ENCODE data around the gene UGGT2.
"Not testable (repeated sequence)": the region's sequence is repeated elsewhere in the genome, so short reads cannot be mapped to it uniquely, and the experiment has no call there.

UGGT2 gene

DNA sequence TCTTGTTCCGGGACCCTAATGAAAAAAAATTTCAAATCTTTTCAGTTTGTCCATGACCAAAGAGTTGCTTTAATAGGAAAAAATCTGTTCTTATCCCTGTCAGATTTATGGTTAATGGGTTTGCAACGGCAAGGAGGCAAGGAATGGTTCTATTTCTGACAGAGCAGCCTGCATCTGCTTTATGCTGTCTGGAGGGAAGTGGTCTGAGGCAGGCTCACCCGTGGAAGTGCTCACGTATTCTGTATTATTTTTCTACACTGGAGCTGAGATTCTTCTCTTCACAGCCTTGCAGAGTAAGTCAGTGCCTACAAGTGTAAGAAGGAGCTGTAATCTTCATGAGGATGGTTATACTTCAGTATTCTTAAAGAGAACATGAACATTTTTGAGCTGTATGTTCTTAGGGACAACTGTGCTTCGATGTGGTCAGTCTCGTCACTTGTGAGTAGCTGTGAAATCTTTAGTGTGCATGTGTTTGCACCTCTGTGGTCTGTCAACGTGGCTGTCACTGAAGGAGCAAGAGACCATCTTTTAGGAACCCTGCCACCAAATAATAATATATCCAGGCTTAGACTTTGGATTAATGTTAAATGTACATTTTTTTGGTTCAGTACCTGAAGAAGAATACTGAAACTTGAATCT lies 262.0 kb downstream of the UGGT2 start:
- no peak for FAIRE-seq

DNA sequence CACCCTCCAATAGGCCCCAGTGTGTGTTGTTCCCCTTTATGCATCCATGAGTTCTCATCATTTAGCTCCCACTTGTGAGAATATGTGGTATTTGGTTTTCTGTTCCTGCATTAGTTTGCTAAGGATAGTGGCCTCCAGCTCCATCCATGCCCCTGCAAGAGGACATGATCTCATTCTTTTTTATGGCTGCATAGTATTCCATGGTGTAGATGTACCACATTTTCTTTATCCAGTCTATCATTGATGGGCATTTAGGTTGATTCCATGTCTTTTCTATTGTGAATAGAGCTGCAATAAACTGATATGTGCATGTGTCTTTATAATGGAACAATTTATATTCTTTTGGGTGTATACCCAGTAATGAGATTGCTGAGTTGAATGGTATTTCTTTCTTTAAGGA lies 263.9 kb downstream of the UGGT2 start:
- not testable (repeated sequence) for FAIRE-seq

- no peak for FAIRE-seq
These were observed 265.1 kb downstream of the UGGT2 start for GRCh38 chr13:95788100-95788463.

GRCh38 chr13:95787356-95788099 lies 265.7 kb downstream of the UGGT2 start:
- FAIRE-seq, result no peak

GRCh38 chr13:95784900-95785290 lies 268.3 kb downstream of the UGGT2 start:
- no peak for FAIRE-seq

GRCh38 chr13:95784161-95784899 lies 268.9 kb downstream of the UGGT2 start:
- FAIRE-seq, result no peak

- no peak for FAIRE-seq
These were observed 269.5 kb downstream of the UGGT2 start for GRCh38 chr13:95783747-95784146.

- not testable (repeated sequence) for FAIRE-seq
These were observed 271.3 kb downstream of the UGGT2 start for GRCh38 chr13:95781940-95782339.

- FAIRE-seq, result no peak
These were observed 272.2 kb downstream of the UGGT2 start for GRCh38 chr13:95781016-95781415.

DNA sequence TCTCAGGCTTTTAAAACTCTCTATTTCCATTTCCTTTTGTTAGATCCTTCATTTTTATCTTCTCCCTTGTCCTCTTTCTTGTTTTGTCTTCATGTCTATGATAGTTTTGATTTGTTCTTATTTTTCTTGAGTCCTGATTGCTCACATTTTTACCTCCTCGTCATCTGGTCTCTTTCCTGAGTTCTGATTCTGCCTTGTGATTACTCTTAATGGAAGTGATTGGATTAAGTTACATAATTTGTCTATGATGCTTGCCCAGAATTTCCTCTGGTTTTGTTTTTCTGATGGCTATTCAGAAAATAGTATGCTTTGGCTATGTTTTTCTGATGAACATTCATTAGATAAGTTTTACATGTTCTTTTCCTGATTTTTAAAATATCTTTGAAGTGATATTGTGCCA lies 273.7 kb downstream of the UGGT2 start:
- FAIRE-seq, result no peak

- FAIRE-seq, result no peak
These were observed 281.3 kb downstream of the UGGT2 start for GRCh38 chr13:95771905-95772304.

GRCh38 chr13:95763601-95764000 lies 289.6 kb downstream of the UGGT2 start:
- FAIRE-seq, result no peak

GRCh38 chr13:95762626-95763025 lies 290.6 kb downstream of the UGGT2 start:
- FAIRE-seq, result not testable (repeated sequence)

DNA sequence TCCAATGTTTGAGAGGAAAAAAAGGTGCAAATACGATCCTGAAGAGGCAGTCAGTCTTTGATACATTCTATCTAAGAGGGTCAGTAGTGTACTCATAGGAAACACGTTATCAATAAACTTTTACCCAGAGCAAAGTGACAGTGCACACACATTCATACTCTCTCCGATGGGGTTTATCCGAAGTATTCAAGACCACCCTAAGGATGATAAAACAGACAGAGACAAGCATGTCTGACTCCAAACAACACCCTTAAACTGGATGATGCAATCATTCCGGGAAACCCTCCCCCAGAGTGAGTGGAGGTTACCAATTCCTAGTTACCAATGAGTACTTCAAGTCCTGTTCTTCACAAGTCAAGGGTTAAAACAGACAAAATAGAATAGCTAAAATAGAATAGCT lies 297.1 kb downstream of the UGGT2 start:
- FAIRE-seq, result no peak

DNA sequence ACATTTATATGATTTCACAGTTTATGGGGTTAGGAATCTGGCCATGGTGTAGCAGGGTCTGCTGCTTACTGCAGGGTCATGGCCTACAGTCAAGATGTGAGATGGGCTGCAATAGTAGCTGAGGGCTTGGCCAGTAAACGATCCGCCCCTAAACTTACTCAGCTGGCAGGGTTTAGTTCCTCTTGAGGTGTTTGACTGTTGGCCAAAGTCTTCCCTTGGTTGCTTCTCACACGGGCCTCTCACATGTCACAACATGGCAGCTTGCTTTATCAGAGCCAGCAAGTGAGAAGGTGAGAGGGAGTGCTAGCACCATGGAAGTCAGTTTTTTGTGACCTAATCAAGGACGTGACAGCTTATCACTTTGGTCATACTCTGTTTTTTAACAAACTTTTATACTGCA lies 299.1 kb downstream of the UGGT2 start:
- FAIRE-seq, result no peak

GRCh38 chr13:95752677-95753076 lies 300.5 kb downstream of the UGGT2 start:
- no peak for FAIRE-seq

Data from TTC549 (cell line).